Breast epithelium (tissue), 3 donors: ENCODE data around the gene WDR73.

Experiments used
- CTCF ChIP-seq, 3 donors: fragments of 450-650 bp; IDR thresholded peaks; one replicate each; pipeline ENCODE4 v1.5.1; 2016 to 2017; ENCODE audit warnings: antibody characterized with exemption in 3 of 3, mild to moderate bottlenecking in 3 of 3, moderate library complexity in 3 of 3
- POLR2A ChIP-seq: fragments of 450-650 bp; IDR thresholded peaks from one replicate; pipeline ENCODE4 v1.6.1; 2016; ENCODE audit warnings: antibody characterized with exemption, mild to moderate bottlenecking, moderate library complexity
- POLR2AphosphoS5 ChIP-seq, 3 donors: sonication (generic); formaldehyde crosslinking; IDR thresholded peaks; one replicate each; pipeline ENCODE4 v1.6.1; 2017; ENCODE audit warnings: antibody characterized with exemption in 3 of 3

- no peak for TF ChIP-seq POLR2AphosphoS5 (IDR thresholded peaks at IDR 0.05)
- no peak for TF ChIP-seq POLR2A
- TF ChIP-seq CTCF (IDR thresholded peaks at IDR 0.05), result no peak
Measured at GRCh38 chr15:84595660-84596059, 58.4 kb downstream of the WDR73 start.
